Chondrocyte (in vitro differentiated cells): ENCODE data around the gene CRYGS. TPM values are rescaled to one million over a fixed set of nuclear protein-coding genes. Genes with fewer than 3 reads are reported as not detected.
A peak's percentile ranks its signal among the peaks of the same experiment; 100 is the strongest.

Experiments
- DNase-seq: peaks from one replicate; pipeline ENCODE4 v3.0.0; 2021; ENCODE audit warnings: mixed read lengths, low spot score
- H3K27ac Mint-ChIP-seq: one replicate; pipeline ENCODE4 v1.8.0; 2021; ENCODE audit warnings: mild to moderate bottlenecking, moderate library complexity, mixed read lengths; ENCODE audit not compliant: unreplicated experiment
- H3K27me3 Mint-ChIP-seq: 2 replicates; pipeline ENCODE4 v1.8.0; 2021; ENCODE audit warnings: low read depth, mixed read lengths
- H3K36me3 Mint-ChIP-seq: 2 replicates; pipeline ENCODE4 v1.8.0; 2021; ENCODE audit warnings: low read depth, mixed read lengths
- H3K4me1 Mint-ChIP-seq: 2 replicates; pipeline ENCODE4 v1.8.0; 2021; ENCODE audit warnings: low read depth, mild to moderate bottlenecking, mixed read lengths
- H3K4me3 Mint-ChIP-seq: one replicate; pipeline ENCODE4 v1.8.0; 2021; ENCODE audit warnings: mild to moderate bottlenecking, moderate library complexity, mixed read lengths; ENCODE audit not compliant: unreplicated experiment
- H3K9me3 Mint-ChIP-seq: 2 replicates; pipeline ENCODE4 v1.8.0; 2021; ENCODE audit warnings: low read depth, mixed read lengths
- total RNA-seq: library from RNA; stranded (reverse); gene quantifications from 3 replicates; pipeline ENCODE4 v1.2.1, GENCODE V29; 2021
- TF ChIP-seq, protein P1 (sequence below): fragments of 200-600 bp; sonication (generic); IDR thresholded peaks from 2 replicates; pipeline ENCODE4 v1.5.0; 2021; ENCODE audit warnings: antibody characterized with exemption, mild to moderate bottlenecking, moderate library complexity

The CRYGS gene
- total RNA-seq, 1 donor from 2014 or later = 3.1 TPM

DNA sequence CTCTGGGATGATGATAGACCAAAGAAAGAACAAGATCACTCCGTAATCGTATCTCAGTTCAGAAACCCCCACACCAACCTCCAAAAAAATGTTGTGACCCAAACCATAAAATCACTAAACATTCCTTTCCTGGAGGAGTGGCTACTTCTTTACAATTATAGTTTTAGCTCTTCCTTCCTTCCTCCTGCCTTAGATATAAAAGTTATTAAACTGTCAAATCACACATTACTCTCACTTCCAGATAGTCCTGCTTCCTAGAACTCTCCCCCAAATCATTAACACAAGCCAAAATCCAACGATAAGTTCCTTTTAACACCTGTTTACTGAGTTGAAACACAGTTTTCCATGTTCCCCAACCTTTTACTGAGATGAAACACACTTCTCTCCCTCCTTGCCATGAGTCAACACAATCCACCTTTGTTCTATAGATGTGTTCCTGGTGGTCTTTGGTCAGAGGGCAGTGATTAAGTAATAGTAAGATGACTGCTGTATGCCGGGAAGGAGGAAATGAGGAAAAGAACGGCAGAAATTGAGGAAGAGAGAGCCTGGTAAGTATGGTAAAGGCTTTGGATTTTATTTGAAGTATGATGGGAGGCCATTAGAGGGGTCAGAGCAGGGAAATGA, 8.3 kb upstream of the CRYGS start:
- Mint-ChIP-seq H3K9me3 (no peaks in the 10 kb centered on the region), H3K4me1 (no peaks in the 10 kb centered on the region), H3K27ac (no peak overlapping the region), H3K36me3 (peaks cover 21% of the 10 kb centered on the region), H3K4me3 (no peak overlapping the region), H3K27me3 (no peaks in the 10 kb centered on the region)
- TF ChIP-seq, protein P1, sequence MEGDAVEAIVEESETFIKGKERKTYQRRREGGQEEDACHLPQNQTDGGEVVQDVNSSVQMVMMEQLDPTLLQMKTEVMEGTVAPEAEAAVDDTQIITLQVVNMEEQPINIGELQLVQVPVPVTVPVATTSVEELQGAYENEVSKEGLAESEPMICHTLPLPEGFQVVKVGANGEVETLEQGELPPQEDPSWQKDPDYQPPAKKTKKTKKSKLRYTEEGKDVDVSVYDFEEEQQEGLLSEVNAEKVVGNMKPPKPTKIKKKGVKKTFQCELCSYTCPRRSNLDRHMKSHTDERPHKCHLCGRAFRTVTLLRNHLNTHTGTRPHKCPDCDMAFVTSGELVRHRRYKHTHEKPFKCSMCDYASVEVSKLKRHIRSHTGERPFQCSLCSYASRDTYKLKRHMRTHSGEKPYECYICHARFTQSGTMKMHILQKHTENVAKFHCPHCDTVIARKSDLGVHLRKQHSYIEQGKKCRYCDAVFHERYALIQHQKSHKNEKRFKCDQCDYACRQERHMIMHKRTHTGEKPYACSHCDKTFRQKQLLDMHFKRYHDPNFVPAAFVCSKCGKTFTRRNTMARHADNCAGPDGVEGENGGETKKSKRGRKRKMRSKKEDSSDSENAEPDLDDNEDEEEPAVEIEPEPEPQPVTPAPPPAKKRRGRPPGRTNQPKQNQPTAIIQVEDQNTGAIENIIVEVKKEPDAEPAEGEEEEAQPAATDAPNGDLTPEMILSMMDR = no peak
- DNase-seq = no peak

DNA sequence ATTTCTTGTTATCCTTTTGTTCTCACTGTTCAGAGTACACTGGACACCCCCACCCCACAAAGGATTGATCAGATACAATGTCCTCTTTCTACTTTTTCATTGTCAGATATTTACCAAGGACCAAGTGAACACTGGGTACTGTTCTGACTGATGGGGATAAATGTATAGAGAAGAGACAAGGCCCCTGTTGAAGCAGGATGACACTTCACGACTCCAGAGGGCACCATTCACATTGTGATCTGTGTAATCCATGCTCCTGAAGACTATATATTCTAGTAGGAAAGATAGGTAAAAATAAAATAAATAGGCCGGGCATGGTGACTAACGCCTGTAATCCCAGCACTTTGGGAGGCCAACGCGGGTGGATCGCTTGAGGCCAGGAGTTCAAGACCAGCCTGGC, 7.2 kb upstream of the CRYGS start:
- Mint-ChIP-seq H3K4me3 (no peak overlapping the region), H3K9me3 (no peaks in the 10 kb centered on the region)
- TF ChIP-seq, protein P1 = peak; percentile 11

DNA sequence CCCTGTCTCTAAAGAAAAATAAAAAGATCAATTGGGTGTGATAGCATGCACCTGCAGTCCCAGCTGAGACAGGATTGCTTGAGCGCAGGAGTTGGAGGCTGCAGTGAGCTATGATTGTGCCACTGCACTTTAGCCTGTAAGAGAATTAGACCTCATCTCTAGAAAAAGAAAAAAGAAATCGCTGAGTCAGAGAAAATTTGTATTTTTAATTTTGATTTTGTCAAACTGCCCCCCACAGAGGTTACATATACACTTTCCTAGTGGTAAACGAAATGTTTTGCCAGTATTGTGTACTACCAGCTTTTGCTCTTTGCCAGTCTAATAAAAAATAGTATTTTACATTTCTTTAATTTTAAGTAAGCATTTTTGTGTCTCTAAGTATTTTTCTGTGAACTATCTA, 5.3 kb upstream of the CRYGS start:
- Mint-ChIP-seq H3K27me3 (no peaks in the 10 kb centered on the region), H3K4me1 (no peaks in the 10 kb centered on the region), H3K36me3 (peaks cover 8% of the 10 kb centered on the region), H3K9me3 (no peaks in the 10 kb centered on the region), H3K27ac (no peak overlapping the region), H3K4me3 (no peak overlapping the region)
- no peak for DNase-seq
- TF ChIP-seq, protein P1 = no peak

More for the DNA sequence above, 7.2 kb upstream of the CRYGS start:
- no peaks in the 10 kb centered on the region for H3K4me1 Mint-ChIP-seq
- DNase-seq = no peak
- H3K36me3 Mint-ChIP-seq = peaks cover 17% of the 10 kb centered on the region
- no peak overlapping the region for H3K27ac Mint-ChIP-seq
- no peaks in the 10 kb centered on the region for H3K27me3 Mint-ChIP-seq

DNA sequence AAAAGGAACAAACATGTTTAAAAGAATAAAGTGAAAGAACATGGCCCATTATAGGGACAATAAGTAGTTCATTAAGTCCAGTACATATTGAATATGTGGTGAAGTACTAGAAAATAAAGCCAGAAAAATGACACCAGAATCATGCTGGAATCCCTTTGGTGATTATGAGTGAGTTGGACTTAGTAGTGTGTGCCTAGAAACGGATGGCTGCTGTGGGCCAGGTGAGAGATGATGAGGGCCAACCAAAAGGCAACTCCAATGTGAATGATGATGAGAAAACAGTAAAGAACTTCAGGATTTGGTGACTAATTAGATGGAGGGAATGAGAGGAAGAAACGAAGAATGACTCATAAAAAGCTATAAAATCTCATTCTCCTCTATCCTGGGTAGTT, 3.3 kb downstream of the CRYGS start:
- Mint-ChIP-seq H3K9me3 (no peaks in the 10 kb centered on the region), H3K27me3 (no peaks in the 10 kb centered on the region), H3K27ac (no peak overlapping the region), H3K36me3 (peaks cover 2% of the 10 kb centered on the region), H3K4me3 (no peak overlapping the region), H3K4me1 (peaks cover 18% of the 10 kb centered on the region)
- TF ChIP-seq, protein P1 = peak; percentile 4
- DNase-seq = no peak

DNA sequence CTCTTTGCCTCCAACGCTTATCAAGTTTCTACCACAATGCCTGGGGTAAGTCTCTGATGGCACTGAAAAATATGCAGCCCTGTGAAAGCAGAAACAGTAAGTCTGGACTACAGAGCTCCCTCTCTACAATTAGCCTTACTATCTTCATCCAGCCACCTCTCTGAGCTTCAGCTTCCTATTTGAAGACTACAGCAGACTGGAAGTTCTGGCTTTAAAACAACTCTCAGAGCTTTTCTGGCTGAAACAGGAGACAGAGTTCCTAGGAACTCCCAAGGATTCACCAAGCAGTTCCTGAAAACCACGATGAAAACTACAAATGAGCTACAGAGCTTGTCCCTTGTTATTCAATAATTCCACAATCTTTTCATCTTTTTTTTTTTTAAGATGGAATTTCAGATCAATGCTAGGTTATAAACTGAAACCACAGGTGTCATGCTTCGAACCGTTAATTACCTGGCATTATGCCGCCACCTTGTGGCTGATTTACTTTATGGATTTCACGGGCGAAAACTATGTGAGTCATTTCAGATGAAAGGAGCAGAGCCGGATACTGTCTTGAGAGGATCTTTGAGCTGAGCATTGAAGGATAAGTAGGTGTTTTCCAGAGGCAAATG, 3.9 kb downstream of the CRYGS start:
- no peak overlapping the region for H3K4me3 Mint-ChIP-seq
- peaks cover 18% of the 10 kb centered on the region for H3K4me1 Mint-ChIP-seq

More for the DNA sequence above, 3.9 kb downstream of the CRYGS start:
- Mint-ChIP-seq H3K27me3 (no peaks in the 10 kb centered on the region), H3K9me3 (no peaks in the 10 kb centered on the region), H3K27ac (no peak overlapping the region), H3K36me3 (peaks cover 2% of the 10 kb centered on the region)
- no peak for DNase-seq
- TF ChIP-seq, protein P1 = peak; percentile 99
